ENCODE measurements around the gene CDC25A. TPM values are rescaled to one million over a fixed set of nuclear protein-coding genes. Genes with fewer than 3 reads are reported as not detected.
"Not testable (repeated sequence)": the region's sequence is repeated elsewhere in the genome, so short reads cannot be mapped to it uniquely, and the experiment has no call there.

The CDC25A gene
- total RNA-seq, 1 experiment from 2014 or later = 35.5 TPM

GRCh38 chr3:48118928-48119327, 69.3 kb downstream of the CDC25A start:
- Mint-ChIP-seq H3K4me1 (ENCODE audit: low read depth, unreplicated experiment) (peaks cover 8% of the 10 kb centered on the region), H3K27ac (ENCODE audit: unreplicated experiment) (no peak overlapping the region), H3K27me3 (ENCODE audit: insufficient read depth, unreplicated experiment) (no peaks in the 10 kb centered on the region), H3K9me3 (ENCODE audit: unreplicated experiment) (no peaks in the 10 kb centered on the region), H3K36me3 (ENCODE audit: insufficient read depth, unreplicated experiment) (no peaks in the 10 kb centered on the region), H3K4me3 (ENCODE audit: unreplicated experiment) (no peak overlapping the region)
- intact Hi-C loops (cut with micrococcal nuclease; ENCODE audit: unreplicated experiment) = no loop called here
- POLR2A ChIA-PET = no interaction called here
- no peak overlapping the region for H3K4me3 ChIP-seq (ENCODE audit: low read depth, low read length)
- no peaks in the 10 kb centered on the region for H3K36me3 ChIP-seq (ENCODE audit: control insufficient read depth, insufficient read depth, low read length)
- H3K9me3 ChIP-seq = no peaks in the 10 kb centered on the region
- no TSS peak for BruUV-seq (replicated peaks)
- no peak for DNase-seq
- no peak for TF ChIP-seq CTCF (IDR thresholded peaks at IDR 0.05; ENCODE audit: insufficient read depth in 1 of 2, low read depth in 1 of 2, low read length in 1 of 2, severe bottlenecking in 1 of 2, unreplicated experiment in 1 of 2)
- H3K4me1 ChIP-seq = no peaks in the 10 kb centered on the region
- H3K27me3 ChIP-seq (replicated peaks; ENCODE audit: control insufficient read depth, insufficient read depth, low read length) = no peaks in the 10 kb centered on the region
- CTCF ChIA-PET = no interaction called here

GRCh38 chr3:48118322-48118721, 69.9 kb downstream of the CDC25A start:
- H3K27me3 ChIP-seq (replicated peaks; ENCODE audit: control insufficient read depth, insufficient read depth, low read length) = no peaks in the 10 kb centered on the region
- no TSS peak for BruUV-seq (replicated peaks)
- DNase-seq = no peak
- no peaks in the 10 kb centered on the region for H3K27me3 Mint-ChIP-seq (ENCODE audit: insufficient read depth, unreplicated experiment)
- H3K36me3 Mint-ChIP-seq (ENCODE audit: insufficient read depth, unreplicated experiment) = no peaks in the 10 kb centered on the region
- no peaks in the 10 kb centered on the region for H3K36me3 ChIP-seq (ENCODE audit: control insufficient read depth, insufficient read depth, low read length)
- no peak overlapping the region for H3K4me3 Mint-ChIP-seq (ENCODE audit: unreplicated experiment)
- TF ChIP-seq CTCF (IDR thresholded peaks at IDR 0.05; ENCODE audit: insufficient read depth in 1 of 2, low read depth in 1 of 2, low read length in 1 of 2, severe bottlenecking in 1 of 2, unreplicated experiment in 1 of 2) = no peak
- H3K4me3 ChIP-seq (ENCODE audit: low read depth, low read length) = no peak overlapping the region
- no peaks in the 10 kb centered on the region for H3K9me3 ChIP-seq
- H3K4me1 ChIP-seq = no peaks in the 10 kb centered on the region
- CTCF ChIA-PET = no interaction called here
- H3K9me3 Mint-ChIP-seq (ENCODE audit: unreplicated experiment) = no peaks in the 10 kb centered on the region
- no peak overlapping the region for H3K27ac Mint-ChIP-seq (ENCODE audit: unreplicated experiment)
- intact Hi-C loops (cut with micrococcal nuclease; ENCODE audit: unreplicated experiment) = no loop called here
- POLR2A ChIA-PET = no interaction called here
- H3K4me1 Mint-ChIP-seq (ENCODE audit: low read depth, unreplicated experiment) = peaks cover 2% of the 10 kb centered on the region

- TF ChIP-seq CTCF (IDR thresholded peaks at IDR 0.05; ENCODE audit: insufficient read depth in 1 of 2, low read depth in 1 of 2, low read length in 1 of 2, severe bottlenecking in 1 of 2, unreplicated experiment in 1 of 2) = no peak
- Mint-ChIP-seq H3K4me1 (ENCODE audit: low read depth, unreplicated experiment) (no peaks in the 10 kb centered on the region), H3K27ac (ENCODE audit: unreplicated experiment) (no peak overlapping the region), H3K4me3 (ENCODE audit: unreplicated experiment) (no peak overlapping the region), H3K9me3 (ENCODE audit: unreplicated experiment) (no peaks in the 10 kb centered on the region), H3K36me3 (ENCODE audit: insufficient read depth, unreplicated experiment) (no peaks in the 10 kb centered on the region), H3K27me3 (ENCODE audit: insufficient read depth, unreplicated experiment) (no peaks in the 10 kb centered on the region)
- POLR2A ChIA-PET = no interaction called here
- Histone ChIP-seq H3K36me3 (ENCODE audit: control insufficient read depth, insufficient read depth, low read length) (no peaks in the 10 kb centered on the region), H3K27me3 (replicated peaks; ENCODE audit: control insufficient read depth, insufficient read depth, low read length) (no peaks in the 10 kb centered on the region), H3K4me1 (no peaks in the 10 kb centered on the region), H3K9me3 (0 out of 2 replicates have a peak, but pooled peaks cover 5% of the 10 kb centered on the region), H3K4me3 (ENCODE audit: low read depth, low read length) (no peak overlapping the region)
- CTCF ChIA-PET = no interaction called here
- intact Hi-C loops (cut with micrococcal nuclease; ENCODE audit: unreplicated experiment) = no loop called here
- no peak for DNase-seq
- no TSS peak for BruUV-seq (replicated peaks)
Measured at GRCh38 chr3:48112813-48113212, 75.4 kb downstream of the CDC25A start.

GRCh38 chr3:48112108-48112791, 76.0 kb downstream of the CDC25A start:
- H3K27me3 Mint-ChIP-seq (ENCODE audit: insufficient read depth, unreplicated experiment); DNase-seq; POLR2A ChIA-PET; H3K27ac Mint-ChIP-seq (ENCODE audit: unreplicated experiment); H3K4me3 ChIP-seq (ENCODE audit: low read depth, low read length); H3K36me3 ChIP-seq (ENCODE audit: control insufficient read depth, insufficient read depth, low read length); H3K36me3 Mint-ChIP-seq (ENCODE audit: insufficient read depth, unreplicated experiment); H3K27me3 ChIP-seq (replicated peaks; ENCODE audit: control insufficient read depth, insufficient read depth, low read length); CTCF ChIA-PET; H3K9me3 Mint-ChIP-seq (ENCODE audit: unreplicated experiment); H3K4me3 Mint-ChIP-seq (ENCODE audit: unreplicated experiment); intact Hi-C loops (cut with micrococcal nuclease; ENCODE audit: unreplicated experiment); H3K4me1 ChIP-seq; H3K9me3 ChIP-seq; BruUV-seq (replicated peaks); H3K4me1 Mint-ChIP-seq (ENCODE audit: low read depth, unreplicated experiment): not testable (repeated sequence)
